Right kidney (tissue), 1 donor: Measurements from ENCODE around the gene UBAC2.
"Not testable (repeated sequence)": the region's sequence is repeated elsewhere in the genome, so short reads cannot be mapped to it uniquely, and the experiment has no call there.

Source experiments
- DNase-seq: peaks from one replicate; pipeline ENCODE4 v3.0.0-alpha.2; 2016

UBAC2 gene

GRCh38 chr13:99178636-99179035 lies 22.0 kb upstream of the UBAC2 start:
- no peak for DNase-seq

- DNase-seq = no peak
Observed at GRCh38 chr13:99179460-99179859, 21.2 kb upstream of the UBAC2 start.

GRCh38 chr13:99182439-99182838 lies 18.2 kb upstream of the UBAC2 start:
- DNase-seq = no peak

- no peak for DNase-seq
Observed at GRCh38 chr13:99185606-99186005, 15.0 kb upstream of the UBAC2 start.

- DNase-seq = no peak
Observed at GRCh38 chr13:99190147-99190985, 10.3 kb upstream of the UBAC2 start.

GRCh38 chr13:99191336-99191899 lies 9.2 kb upstream of the UBAC2 start:
- DNase-seq = no peak

- no peak for DNase-seq
Observed at GRCh38 chr13:99191900-99192399, 8.7 kb upstream of the UBAC2 start.

GRCh38 chr13:99192480-99192879 lies 8.2 kb upstream of the UBAC2 start:
- no peak for DNase-seq

GRCh38 chr13:99193152-99193551 lies 7.5 kb upstream of the UBAC2 start:
- no peak for DNase-seq

- DNase-seq = no peak
Observed at GRCh38 chr13:99196466-99197116, 4.1 kb upstream of the UBAC2 start.

GRCh38 chr13:99197117-99197651 lies 3.5 kb upstream of the UBAC2 start:
- DNase-seq = no peak

- no peak for DNase-seq
Observed at GRCh38 chr13:99199541-99200431, 868 bp upstream of the UBAC2 start.

GRCh38 chr13:99203601-99204579 lies 3.2 kb downstream of the UBAC2 start:
- DNase-seq = no peak

- no peak for DNase-seq
Observed at GRCh38 chr13:99205621-99206220, 5.1 kb downstream of the UBAC2 start.

GRCh38 chr13:99206226-99206625 lies 5.6 kb downstream of the UBAC2 start:
- no peak for DNase-seq

- no peak for DNase-seq
Observed at GRCh38 chr13:99206873-99207272, 6.2 kb downstream of the UBAC2 start.

GRCh38 chr13:99207511-99207910 lies 6.9 kb downstream of the UBAC2 start:
- DNase-seq = no peak

- no peak for DNase-seq
Observed at GRCh38 chr13:99208185-99208584, 7.5 kb downstream of the UBAC2 start.

- DNase-seq = no peak
Observed at GRCh38 chr13:99208845-99209527, 8.3 kb downstream of the UBAC2 start.

GRCh38 chr13:99210627-99211026 lies 10.0 kb downstream of the UBAC2 start:
- DNase-seq = not testable (repeated sequence)
